HUDEP-2 (cell line): ENCODE results near the gene NRTN.
"Not testable (repeated sequence)": the region's sequence is repeated elsewhere in the genome, so short reads cannot be mapped to it uniquely, and the experiment has no call there.

Source experiments
- DNase-seq, 76 experiments: peaks; one replicate each; lab custom pipeline; 2025; ENCODE audit not compliant: unreplicated experiment in 76 of 76; lab: John Stamatoyannopoulos, UW

The NRTN gene

GRCh38 chr19:5804516-5805461, at the start of gene NRTN:
TSS of gene NRTN (plus strand) at chr19:5805067. CDS start at chr19:5824166, 19,099 bp downstream.
- peak in 39 of 76 experiments; percentile 16 to 66 (median 39) for DNase-seq

- DNase-seq = no peak
These were observed 42.2 kb upstream of the NRTN start for GRCh38 chr19:5762608-5763217.

- no peak for DNase-seq
These were observed 39.6 kb upstream of the NRTN start for GRCh38 chr19:5765220-5765619.

GRCh38 chr19:5767949-5768348, 36.9 kb upstream of the NRTN start:
- DNase-seq = no peak

GRCh38 chr19:5772416-5772815, 32.5 kb upstream of the NRTN start:
- no peak for DNase-seq

- DNase-seq = no peak
These were observed 31.6 kb upstream of the NRTN start for GRCh38 chr19:5773276-5773675.

- no peak for DNase-seq
These were observed 29.9 kb upstream of the NRTN start for GRCh38 chr19:5774921-5775320.

- DNase-seq = no peak
These were observed 29.1 kb upstream of the NRTN start for GRCh38 chr19:5775668-5776309.

GRCh38 chr19:5778402-5778801, 26.5 kb upstream of the NRTN start:
- DNase-seq = no peak

- DNase-seq = not testable (repeated sequence)
These were observed 24.0 kb upstream of the NRTN start for GRCh38 chr19:5780916-5781315.

- DNase-seq = no peak
These were observed 22.5 kb upstream of the NRTN start for GRCh38 chr19:5782322-5782721.

GRCh38 chr19:5782945-5783919, 21.6 kb upstream of the NRTN start:
- DNase-seq = no peak

- no peak for DNase-seq
These were observed 20.2 kb upstream of the NRTN start, which contains the start of gene PRR22 for GRCh38 chr19:5784581-5785147. TSS of gene PRR22 (minus strand) at chr19:5784746. CDS start at chr19:5784660, 86 bp downstream.

- no peak for DNase-seq
These were observed 19.4 kb upstream of the NRTN start for GRCh38 chr19:5785423-5785822.

- no peak for DNase-seq
These were observed 18.1 kb upstream of the NRTN start for GRCh38 chr19:5786593-5787408.

- no peak for DNase-seq
These were observed 17.3 kb upstream of the NRTN start for GRCh38 chr19:5787409-5788182.

- DNase-seq = no peak
These were observed 16.4 kb upstream of the NRTN start for GRCh38 chr19:5788422-5788821.

- no peak for DNase-seq
These were observed 15.5 kb upstream of the NRTN start for GRCh38 chr19:5789351-5789761.
